Adrenal gland (tissue), 5 donors: ENCODE data around the gene USP6NL.

ENCODE experiments used
- POLR2A ChIP-seq, 2 donors: fragments of 450-650 bp; IDR thresholded peaks; one replicate each; pipeline ENCODE4 v1.6.1; 2017; ENCODE audit warnings: antibody characterized with exemption in 2 of 2, mild to moderate bottlenecking in 2 of 2, moderate library complexity in 1 of 2
- TF ChIP-seq, protein P1 (sequence below), 6 experiments: fragments of 450-650 bp in 4 of 6; fragments of 200-600 bp in 2 of 6; sonication (generic) in 1 of 6; IDR thresholded peaks; 1 replicate in 5 of 6; 2 replicates in 1 of 6; pipeline versions ENCODE4 v1.5.1 to v1.8.0; 2016 to 2021; ENCODE audit warnings: antibody characterized with exemption in 6 of 6, mild to moderate bottlenecking in 2 of 6, moderate library complexity in 1 of 6
- donor health status: DM: no; HTN: no; CAD: no.

GRCh38 chr10:11440250-11441150 is 170.9 kb downstream of the USP6NL start:
- TF ChIP-seq, protein P1, sequence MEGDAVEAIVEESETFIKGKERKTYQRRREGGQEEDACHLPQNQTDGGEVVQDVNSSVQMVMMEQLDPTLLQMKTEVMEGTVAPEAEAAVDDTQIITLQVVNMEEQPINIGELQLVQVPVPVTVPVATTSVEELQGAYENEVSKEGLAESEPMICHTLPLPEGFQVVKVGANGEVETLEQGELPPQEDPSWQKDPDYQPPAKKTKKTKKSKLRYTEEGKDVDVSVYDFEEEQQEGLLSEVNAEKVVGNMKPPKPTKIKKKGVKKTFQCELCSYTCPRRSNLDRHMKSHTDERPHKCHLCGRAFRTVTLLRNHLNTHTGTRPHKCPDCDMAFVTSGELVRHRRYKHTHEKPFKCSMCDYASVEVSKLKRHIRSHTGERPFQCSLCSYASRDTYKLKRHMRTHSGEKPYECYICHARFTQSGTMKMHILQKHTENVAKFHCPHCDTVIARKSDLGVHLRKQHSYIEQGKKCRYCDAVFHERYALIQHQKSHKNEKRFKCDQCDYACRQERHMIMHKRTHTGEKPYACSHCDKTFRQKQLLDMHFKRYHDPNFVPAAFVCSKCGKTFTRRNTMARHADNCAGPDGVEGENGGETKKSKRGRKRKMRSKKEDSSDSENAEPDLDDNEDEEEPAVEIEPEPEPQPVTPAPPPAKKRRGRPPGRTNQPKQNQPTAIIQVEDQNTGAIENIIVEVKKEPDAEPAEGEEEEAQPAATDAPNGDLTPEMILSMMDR (IDR thresholded peaks at IDR 0.05), result no peak
- no peak for TF ChIP-seq POLR2A (IDR thresholded peaks at IDR 0.05)
